HG03060 (cell line): ENCODE measurements around the gene QPRT.
"Not testable (repeated sequence)": the region's sequence is repeated elsewhere in the genome, so short reads cannot be mapped to it uniquely, and the experiment has no call there.

Experiments used
- ATAC-seq: cut with Tn5 transposase; IDR thresholded peaks from one replicate; pipeline ENCODE4 v1.9.1; 2021; ENCODE audit warnings: low read depth, moderate number of reproducible peaks; ENCODE audit not compliant: unreplicated experiment

The QPRT gene

GRCh38 chr16:29678691-29679267, at the start of gene QPRT:
QPRT (plus strand) TSS chr16:29679180; CDS start chr16:29679198, 18 bp downstream.
- no peak for ATAC-seq

GRCh38 chr16:29629318-29629717, 49.7 kb upstream of the QPRT start:
- not testable (repeated sequence) for ATAC-seq

- not testable (repeated sequence) for ATAC-seq
These were observed 47.3 kb upstream of the QPRT start for GRCh38 chr16:29631658-29632057.

GRCh38 chr16:29635902-29636301, 43.1 kb upstream of the QPRT start:
- not testable (repeated sequence) for ATAC-seq

GRCh38 chr16:29636368-29636767, 42.6 kb upstream of the QPRT start:
- ATAC-seq = not testable (repeated sequence)

- ATAC-seq = not testable (repeated sequence)
These were observed 40.2 kb upstream of the QPRT start for GRCh38 chr16:29638751-29639150.

GRCh38 chr16:29641561-29641960, 37.4 kb upstream of the QPRT start:
- no peak for ATAC-seq

- no peak for ATAC-seq
These were observed 35.4 kb upstream of the QPRT start for GRCh38 chr16:29643596-29643995.

- ATAC-seq = no peak
These were observed 34.6 kb upstream of the QPRT start for GRCh38 chr16:29644338-29644857.

- no peak for ATAC-seq
These were observed 33.8 kb upstream of the QPRT start for GRCh38 chr16:29644973-29645693.

- no peak for ATAC-seq
These were observed 33.2 kb upstream of the QPRT start for GRCh38 chr16:29645694-29646187.

- no peak for ATAC-seq
These were observed 32.0 kb upstream of the QPRT start for GRCh38 chr16:29646947-29647346.

- ATAC-seq = no peak
These were observed 29.1 kb upstream of the QPRT start for GRCh38 chr16:29649588-29650494.

GRCh38 chr16:29650771-29651170, 28.2 kb upstream of the QPRT start:
- no peak for ATAC-seq

- no peak for ATAC-seq
These were observed 27.1 kb upstream of the QPRT start for GRCh38 chr16:29651774-29652349.

GRCh38 chr16:29653471-29653870, 25.5 kb upstream of the QPRT start:
- no peak for ATAC-seq

- ATAC-seq = not testable (repeated sequence)
These were observed 25.1 kb upstream of the QPRT start for GRCh38 chr16:29653890-29654289.

- no peak for ATAC-seq
These were observed 22.1 kb upstream of the QPRT start for GRCh38 chr16:29656688-29657523.

GRCh38 chr16:29658705-29659104, 20.3 kb upstream of the QPRT start:
- no peak for ATAC-seq
